HG03432 (cell line): ENCODE measurements around the gene SGO2.
A peak's percentile ranks its signal among the peaks of the same experiment; 100 is the strongest.
"Not testable (repeated sequence)": the region's sequence is repeated elsewhere in the genome, so short reads cannot be mapped to it uniquely, and the experiment has no call there.

Source experiments
- ATAC-seq: cut with Tn5 transposase; IDR thresholded peaks from one replicate; pipeline ENCODE4 v1.9.1; 2021; ENCODE audit warnings: mild to moderate bottlenecking, moderate library complexity; ENCODE audit not compliant: unreplicated experiment

The SGO2 gene

DNA sequence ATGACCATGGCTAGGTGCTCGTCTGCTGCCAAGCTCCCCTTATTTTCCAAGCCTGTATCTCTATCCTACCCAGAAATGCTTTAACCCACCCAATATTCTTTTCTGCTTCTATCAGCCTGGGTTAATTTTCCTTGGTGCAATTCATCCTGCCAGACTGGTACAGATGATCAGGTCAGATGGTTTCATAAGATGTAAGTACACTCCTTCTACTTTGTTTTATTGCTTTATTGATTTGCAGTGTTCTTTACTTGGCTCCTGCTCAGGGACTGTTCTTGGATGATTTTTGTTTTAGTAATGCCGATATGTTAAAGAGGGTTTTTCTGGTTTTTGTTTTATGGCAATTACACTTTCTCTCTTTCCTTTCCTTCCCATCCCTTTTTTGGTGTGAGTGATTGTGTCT is 2.4 kb upstream of the SGO2 start:
- ATAC-seq, result no peak

DNA sequence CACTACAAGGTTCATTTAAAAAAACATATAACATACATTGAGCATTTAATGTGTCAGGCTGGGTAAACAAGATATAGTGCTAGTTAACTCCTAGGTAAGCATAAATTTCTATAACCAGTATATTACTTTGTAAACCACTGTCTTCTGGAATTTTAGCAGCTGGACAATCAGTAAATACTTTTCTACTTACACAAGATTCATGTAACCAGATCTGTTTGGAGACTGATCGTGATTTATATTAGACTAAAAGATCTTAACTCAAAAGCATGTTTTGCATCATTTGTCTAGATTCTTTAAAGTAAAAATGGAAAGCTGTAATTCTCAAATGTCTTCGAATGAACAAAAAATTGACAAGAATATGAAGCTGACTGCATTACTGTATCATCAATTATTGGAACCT is 941 bp upstream of the SGO2 start:
- ATAC-seq, result no peak

DNA sequence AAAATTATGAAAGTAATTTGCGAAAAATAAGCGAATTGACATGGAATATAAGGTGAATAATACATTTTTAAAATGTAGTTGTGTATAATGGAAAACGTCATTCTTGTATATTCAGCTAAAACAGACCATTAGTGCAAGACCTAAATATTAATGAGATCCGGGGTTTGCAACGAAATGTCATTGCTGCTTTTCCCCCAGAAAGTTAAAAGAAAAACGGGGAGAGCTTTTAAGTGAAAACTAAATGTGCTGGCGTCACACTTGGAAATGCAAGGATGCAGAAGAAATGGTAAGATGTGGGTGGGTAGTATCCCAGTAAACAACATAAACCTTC is 491 bp upstream of the SGO2 start:
- ATAC-seq, result no peak

DNA sequence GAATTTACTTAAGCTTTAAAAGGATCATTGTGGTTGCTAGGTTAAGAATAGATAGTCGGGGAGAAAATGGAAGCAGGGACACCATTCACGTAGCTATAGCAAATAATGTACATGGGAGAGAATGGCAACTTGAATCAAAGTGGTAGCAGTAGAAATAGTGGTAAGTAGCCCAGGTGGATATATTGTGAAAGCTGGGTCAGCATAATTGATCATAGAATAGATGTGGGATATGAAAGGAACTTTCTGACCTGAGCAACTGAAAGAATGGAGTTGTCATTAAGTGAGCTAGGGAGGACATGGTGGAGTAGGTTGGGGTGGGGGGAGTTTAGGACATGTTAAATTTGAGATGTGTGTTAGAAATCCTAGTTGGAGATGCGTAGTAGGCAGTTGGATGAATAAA is 2.2 kb downstream of the SGO2 start:
- no peak for ATAC-seq

DNA sequence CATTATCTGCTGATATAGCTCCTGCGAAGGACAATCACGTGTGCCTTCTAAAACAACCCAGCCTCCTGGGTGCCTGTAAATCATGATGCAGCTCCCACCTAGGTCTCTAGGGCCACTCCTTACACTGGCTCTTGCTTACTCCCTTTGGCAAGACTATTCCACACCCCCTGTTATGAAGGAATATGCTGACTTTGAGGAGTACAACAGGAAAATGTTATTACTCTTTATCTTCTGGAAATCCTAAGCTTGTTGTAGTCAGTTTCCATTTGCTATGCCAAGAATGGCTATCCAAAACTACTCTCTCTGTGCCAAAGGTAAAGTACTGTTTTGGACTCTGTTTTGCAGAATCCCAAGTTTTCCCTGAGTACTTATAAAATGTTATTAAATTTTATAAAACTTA is 7.7 kb downstream of the SGO2 start:
- ATAC-seq, result no peak

DNA sequence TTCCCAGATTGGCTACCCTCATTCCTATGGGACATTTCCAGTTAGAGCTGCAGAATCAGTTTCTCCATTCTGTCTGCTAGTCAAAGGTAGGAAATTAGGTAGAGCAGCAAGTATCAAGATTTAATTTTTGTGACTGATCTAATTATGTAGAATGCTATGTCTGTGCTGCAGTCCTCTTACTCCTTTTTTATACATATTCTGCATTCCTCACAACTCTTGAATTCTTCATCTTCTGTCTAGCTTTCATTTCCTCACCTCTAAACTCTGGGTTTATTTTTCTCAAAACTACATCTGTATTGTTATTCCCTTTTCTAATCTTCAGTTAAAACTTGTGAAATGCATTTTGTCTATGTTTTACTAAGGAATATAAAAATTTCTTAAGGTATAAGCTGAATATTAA is 8.6 kb downstream of the SGO2 start:
- ATAC-seq, result no peak

DNA sequence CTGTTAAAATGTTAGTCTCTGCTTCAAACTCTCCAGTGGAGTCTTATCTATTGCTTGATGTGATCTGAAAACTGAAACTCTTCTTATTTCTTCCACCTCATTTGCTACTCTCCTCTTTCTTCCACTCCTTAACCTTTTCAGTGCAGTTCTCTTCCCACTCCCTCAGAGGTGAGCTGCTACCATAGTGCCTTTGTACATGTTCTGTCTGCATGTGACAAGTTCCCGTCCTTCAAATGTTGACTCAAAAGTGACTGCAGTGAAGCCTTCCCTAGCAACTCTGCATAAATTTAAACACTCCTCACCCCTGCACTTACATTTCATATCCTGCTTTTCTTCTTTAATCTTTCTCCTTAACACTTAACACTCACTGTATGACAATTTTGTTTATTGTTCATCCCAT is 12.1 kb downstream of the SGO2 start:
- no peak for ATAC-seq

DNA sequence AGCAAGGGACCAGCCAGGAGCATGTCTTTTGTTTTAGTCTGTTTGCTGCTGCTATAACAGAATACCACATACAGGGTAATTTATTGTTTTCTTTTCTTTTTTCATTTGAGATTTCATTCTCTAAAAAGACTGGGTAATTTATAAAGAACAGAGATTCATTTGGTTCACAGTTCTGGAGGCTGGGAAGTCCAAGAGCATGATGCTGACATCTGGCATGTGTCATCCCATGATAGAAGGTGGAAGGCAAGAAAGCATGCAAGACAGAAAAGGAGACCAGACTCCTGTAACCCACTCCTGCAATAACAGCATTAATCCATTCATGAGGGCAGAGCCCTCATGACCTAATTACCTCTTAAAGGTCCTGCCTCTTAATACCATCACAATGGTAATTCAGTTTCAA is 14.8 kb downstream of the SGO2 start:
- ATAC-seq, result no peak

DNA sequence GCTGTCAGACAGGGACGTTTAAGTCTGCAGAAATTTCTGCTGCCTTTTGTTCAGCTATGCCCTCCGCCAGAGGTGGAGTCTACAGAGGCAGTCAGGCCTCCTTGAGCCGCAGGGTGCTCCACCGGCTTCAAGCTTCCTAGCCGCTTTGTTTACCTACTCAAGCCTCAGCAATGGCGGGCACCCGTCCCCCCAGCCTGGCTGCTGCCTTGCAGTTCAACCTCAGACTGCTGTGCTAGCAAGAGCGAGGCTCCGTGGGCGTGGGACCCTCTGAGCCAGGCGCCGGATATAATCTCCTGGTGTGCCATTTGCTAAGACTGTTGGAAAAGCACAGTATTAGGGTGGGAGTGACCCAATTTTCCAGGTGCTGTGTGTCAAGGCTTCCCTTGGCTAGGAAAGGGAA is 40.6 kb downstream of the SGO2 start:
- ATAC-seq, result not testable (repeated sequence)

DNA sequence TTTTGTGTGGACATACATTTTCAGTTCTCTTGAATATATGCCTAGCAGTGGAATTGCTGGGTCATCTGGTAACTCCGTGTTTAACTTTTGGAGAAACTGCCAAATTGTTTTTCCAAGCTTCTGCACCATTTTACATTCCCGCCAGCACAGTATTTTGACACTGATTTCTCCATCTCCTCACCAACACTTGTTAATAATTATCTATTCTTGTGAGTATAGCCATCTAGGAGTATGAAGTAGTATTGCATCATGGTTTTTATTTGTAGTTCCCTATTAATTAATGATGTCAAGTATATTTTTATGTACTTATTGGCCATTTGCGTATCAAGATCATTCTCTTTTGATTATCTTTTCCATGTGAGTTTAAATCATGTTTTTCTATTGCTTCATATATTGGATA is 41.9 kb downstream of the SGO2 start:
- ATAC-seq, result no peak

DNA sequence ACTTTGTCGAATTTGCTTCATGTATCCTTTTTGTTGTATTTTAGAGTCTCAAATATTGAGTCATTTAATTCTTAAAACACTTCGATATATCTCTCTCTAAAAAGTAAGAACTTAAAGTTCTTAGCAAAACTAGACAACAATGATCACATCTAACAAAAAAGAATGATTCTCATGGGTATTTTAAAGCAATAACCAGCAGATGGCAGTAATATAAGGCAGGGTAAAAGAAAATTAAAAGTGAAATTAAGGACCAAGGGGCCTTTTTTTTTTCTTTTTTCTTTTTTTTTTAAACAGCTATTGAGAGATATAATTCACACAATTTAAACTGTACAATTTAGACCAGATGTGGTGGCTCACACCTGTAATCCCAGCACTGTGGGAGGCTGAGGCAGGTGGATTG is 50.0 kb downstream of the SGO2 start:
- no peak for ATAC-seq

DNA sequence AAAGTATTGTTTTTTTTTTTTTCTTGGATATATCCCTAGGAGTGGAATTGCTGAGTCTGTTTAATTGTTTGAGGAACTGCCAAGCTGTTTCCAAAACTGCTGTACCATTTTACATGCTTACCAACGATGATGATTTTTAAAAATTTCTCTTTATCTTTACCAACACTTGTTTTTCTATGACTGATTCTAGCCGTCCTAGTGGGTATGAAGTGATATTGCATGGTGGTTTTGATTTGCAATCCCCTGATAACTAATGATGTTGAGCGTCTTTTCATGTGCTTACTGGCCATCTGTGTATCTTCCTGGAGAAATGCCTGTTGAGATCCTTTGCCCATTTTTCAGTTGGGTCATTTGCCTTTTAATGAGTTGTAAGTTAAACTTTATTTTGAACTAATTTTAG is 51.0 kb downstream of the SGO2 start:
- no peak for ATAC-seq

DNA sequence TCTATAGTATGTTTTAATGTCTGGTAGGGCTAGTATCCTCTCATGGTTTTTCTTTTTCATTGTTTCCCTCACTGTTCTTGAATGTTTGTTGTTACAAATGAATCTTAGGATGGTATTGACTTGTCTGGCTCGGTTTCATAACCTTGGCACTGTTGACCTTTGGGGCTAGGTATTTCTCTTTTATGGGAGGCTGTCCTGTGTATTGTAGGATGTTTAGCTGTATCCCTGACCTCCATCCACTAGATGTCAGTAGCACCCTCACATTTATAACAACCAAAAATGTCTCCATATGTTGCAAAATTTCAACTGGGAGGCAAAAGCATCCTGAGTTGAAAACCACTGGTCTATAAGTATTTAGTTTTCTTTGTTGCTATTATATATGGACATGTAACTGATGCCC is 52.8 kb downstream of the SGO2 start:
- ATAC-seq, result peak; percentile 47

DNA sequence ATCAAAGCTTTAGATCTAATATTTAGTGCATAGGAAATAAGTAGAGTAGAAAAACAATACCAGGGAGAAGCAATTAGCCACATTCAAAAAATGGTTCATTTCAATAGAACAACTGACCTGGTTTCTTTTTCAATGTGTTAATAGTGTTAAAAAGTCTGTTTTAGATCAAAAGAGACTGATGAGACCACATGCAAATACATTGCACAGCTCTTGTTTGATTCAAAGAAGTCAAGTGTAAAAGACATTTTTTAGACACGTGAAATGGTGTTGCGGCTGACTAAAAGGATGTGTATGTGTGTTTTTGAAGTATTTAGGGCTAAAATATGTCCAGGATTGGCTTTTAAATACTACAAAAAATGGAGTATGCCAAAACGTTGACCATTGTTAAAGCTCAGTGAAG is 58.6 kb downstream of the SGO2 start:
- no peak for ATAC-seq

DNA sequence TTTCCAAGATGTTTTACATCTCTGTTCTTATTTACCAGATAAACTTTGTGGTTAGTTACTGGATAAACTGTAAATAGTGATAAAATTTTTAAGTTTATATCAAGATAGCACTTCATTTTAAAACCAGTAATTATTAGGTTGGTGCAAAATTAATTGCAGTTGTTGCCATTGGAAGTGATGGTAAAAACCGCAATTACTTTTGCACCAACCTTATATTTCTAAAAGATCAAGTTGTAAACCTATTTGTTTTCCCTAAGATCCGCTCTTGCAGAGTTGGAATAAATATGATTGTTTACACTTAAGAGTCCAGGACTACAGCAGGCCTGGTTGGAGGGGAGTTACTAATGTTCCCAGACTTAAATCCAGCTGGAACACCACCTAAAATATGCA is 59.3 kb downstream of the SGO2 start:
- no peak for ATAC-seq

DNA sequence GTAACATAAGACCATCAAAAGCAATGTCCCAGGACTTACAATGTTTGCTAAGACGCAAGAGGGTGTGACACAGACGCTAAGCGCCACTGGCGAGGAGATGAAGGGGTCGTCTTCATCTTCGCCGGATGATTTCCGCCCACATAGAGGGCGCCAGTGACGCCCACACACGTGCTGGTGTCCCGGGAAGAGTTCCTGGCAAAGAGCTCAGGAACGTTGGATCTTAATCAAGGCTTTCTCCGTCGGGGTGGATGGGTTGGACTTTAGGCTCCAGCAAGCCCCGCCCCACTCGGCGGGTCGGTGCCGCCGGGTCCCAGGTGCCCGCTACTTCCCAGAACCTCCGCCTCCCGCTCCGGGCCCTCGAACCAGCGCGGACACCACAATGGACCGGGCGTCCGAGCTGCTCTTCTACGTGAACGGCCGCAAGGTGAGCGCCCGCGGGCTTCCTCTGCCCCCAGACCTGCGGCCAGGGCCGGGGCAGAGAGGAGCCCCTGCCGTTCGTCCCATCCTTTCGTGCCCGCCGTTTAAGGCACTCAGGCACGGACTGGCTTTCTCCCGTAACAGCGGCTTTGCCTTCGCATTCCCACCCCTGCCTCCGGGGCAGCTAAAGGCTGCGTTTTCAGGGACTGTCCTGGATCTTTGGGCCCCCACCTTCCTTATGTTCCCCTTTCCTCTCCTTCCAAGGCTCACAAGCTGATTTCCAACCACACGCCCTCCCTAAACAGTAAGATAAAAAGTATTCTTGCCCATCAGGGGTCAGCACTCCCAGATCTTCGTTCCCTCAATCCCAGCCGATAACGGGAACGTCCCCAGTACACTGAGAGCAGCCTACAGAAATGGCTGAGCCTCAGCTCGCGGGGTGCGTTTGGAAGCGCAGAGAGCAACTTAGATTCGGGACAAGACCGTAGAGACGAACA is 60.0 kb downstream of the SGO2 start, which contains the start of gene AOX1:
AOX1 (plus strand) TSS at position 285 of the 914 bp plus-strand sequence; CDS start at position 380, 95 bp downstream.
- ATAC-seq, result peak; percentile 61

DNA sequence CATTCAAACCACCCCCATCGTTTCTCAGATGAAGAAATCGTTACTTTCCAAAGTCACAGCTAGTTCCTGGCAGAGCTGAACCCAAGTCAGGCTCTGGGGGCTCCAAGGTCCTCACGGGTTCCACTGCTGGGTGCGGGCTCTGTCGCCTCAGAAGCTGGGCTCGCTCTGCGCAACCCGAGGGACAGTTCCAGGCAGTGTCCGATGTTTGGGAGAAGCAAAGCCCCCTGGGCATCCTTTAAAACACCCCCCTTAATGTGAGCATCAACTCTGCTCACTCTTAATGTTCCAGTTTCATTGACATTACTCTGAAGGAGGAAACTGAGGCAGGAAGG is 60.6 kb downstream of the SGO2 start:
- no peak for ATAC-seq

DNA sequence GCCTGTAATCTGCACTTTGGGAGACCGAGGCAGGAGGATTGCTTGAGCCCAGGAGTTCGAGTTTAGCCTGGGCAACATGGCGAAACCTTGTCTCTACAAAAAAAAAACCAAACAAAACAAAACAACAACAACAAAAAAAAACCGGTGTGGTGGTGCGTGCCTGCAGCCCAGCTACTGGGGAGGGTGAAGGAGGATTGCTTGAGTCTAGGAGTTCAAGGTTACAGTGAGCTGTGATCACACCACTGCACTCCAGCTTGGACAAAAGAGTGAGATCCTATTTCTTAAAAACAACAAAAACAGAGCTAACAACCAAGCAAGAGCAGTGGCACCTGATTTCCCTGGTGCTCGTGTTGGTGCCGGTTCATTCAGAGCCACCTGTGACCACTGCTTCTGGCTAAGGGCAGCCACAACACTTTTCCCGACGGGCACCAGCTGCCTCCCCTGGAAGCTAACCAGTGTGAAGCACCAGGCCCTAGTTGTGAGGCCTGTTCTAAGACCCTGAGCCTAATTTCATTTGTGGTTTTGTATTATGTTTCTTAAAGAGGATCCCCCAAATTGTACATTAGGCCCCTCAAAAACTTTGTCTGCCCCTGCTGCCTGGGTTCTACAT is 61.1 kb downstream of the SGO2 start:
- no peak for ATAC-seq

DNA sequence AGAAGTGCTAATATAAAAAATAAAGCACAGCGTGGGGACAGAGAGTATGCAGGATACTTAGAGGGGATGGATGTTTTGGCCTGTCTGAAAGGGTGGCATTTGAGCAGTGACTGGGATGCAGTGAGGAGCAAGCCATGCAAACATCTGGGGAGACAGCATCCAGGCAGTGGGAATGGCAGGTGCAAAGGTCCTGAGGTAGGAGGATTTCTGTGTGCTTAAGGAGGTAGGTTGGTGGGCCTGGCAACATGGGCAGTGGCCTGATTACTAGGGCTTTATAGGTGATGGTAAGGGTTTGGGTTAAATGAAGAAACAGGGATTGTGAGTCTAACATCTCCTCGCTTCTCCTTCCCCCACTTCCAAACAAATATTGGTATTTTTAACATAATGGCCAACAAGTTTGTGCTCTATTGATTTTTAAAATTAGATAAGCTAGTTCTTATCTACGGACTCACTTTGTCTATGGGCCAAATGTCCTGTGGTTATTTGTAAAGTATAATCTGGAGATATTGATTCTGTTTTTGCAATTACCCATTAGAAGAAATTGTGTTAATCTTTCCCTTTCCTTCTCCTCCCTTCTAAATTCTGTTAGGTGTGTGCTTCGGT is 62.2 kb downstream of the SGO2 start:
- ATAC-seq, result no peak

DNA sequence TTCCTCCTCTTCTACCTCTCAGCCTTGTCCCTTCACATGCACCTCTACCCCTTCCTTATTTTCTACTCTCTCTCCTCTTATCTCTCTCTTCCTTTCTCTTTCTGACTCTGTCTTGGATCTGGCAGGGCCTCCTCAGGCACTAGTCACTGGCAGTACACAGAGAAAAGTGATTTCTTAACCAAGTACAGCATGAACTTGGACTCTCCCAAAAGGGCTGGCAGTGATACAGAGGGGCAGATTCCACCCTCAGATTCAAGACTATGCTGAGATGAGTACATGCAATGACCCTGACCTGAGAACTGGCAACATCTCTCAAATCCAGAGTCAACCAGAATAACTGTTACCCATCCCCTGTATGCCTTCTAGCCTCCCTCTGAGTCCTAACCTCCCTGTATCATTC is 64.1 kb downstream of the SGO2 start:
- no peak for ATAC-seq

DNA sequence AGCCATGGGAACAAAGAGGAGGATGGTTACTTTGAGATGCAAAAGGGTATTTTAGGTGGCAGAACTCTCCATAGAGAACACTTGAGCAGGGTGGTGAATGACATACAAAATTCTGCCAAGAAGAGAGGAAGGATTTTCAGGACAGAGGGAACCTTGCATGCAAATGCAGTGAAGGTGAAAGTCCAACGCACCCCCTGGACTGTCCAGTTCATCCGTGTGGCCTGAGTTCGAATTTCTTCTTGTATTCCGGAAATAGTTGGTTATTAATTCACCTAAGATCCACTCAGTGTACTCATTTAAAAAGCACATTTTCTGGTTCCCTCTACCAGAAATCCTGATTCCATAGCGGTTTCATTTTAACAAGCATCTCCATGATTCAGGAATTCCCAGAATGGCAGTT is 65.3 kb downstream of the SGO2 start:
- no peak for ATAC-seq

DNA sequence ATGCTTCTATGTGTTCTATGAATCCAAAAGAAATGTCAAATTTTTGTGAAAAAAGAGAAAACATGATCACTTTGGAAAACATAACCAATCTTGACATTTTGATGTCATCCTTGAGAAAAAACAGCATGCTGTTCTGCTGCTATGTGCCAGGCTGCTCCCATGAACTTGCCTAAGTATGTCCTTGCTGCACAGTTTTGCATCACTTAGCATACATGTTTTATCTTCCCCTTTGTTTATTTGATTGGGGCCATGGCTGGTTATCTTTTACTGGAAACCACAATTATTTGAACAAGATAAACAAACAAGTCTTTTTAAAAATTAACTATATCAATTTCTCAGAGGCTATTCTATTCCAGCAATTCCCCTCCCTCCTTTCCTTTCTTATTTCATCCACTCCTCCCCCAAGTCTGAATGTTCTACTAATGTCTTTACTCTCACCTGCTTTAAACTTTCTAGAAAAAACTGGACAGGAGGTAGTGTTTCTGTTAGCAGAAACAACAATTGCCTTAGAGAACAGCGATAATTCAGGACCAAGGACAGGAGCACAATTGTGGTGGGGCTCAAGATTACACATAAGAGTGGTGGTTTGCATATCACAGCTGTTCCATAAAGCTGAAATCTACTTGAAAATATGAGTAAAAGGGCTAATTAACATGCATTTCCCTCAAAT is 66.5 kb downstream of the SGO2 start:
- no peak for ATAC-seq
